PC-3 (cell line): Measurements from ENCODE around the gene ACR. TPM values are rescaled to one million over a fixed set of nuclear protein-coding genes. Genes with fewer than 3 reads are reported as not detected.

Experiments
- ATAC-seq: fragments of 200-7000 bp; cut with Tn5 transposase; 2 replicates; pipeline ENCODE4 v1.9.1; 2020; ENCODE audit warnings: mild to moderate bottlenecking, moderate library complexity
- BruUV-seq: library from RNA; stranded (reverse); fragments of 400-500 nt; replicated peaks from 2 replicates; lab custom pipeline; 2021; lab: Mats Ljungman, UMichigan
- CTCF ChIA-PET: fragments of 300-600 bp; sonication (Branson Sonifier 250); formaldehyde crosslinking; loops from one replicate; lab custom pipeline; 2022; ENCODE audit warnings: antibody characterized with exemption; lab: Charles Lee
- POLR2A ChIA-PET: fragments of 300-600 bp; sonication (Branson Sonifier 250); formaldehyde crosslinking; loops from one replicate; lab custom pipeline; 2022; ENCODE audit warnings: antibody characterized with exemption; ENCODE audit not compliant: unreplicated experiment; lab: Charles Lee
- DNase-seq: peaks from one replicate; pipeline ENCODE4 v3.0.0-alpha.2; 2015
- H2AFZ ChIP-seq: fragments of 300-600 bp; sonication (generic); 2 replicates; pipeline ENCODE4 v1.6.0; 2016; ENCODE audit warnings: antibody characterized with exemption, low read length
- H3F3A ChIP-seq: fragments of 300-600 bp; sonication (generic); one replicate; pipeline ENCODE4 v1.6.0; 2017; ENCODE audit warnings: antibody characterized with exemption, low read length, control low read depth, mild to moderate bottlenecking; ENCODE audit not compliant: unreplicated experiment
- H3K27ac ChIP-seq: fragments of 300-600 bp; sonication (generic); 2 replicates; pipeline ENCODE4 v1.5.1; 2016; ENCODE audit warnings: mild to moderate bottlenecking, low read length
- H3K27me3 ChIP-seq: fragments of 300-600 bp; sonication (generic); 2 replicates; pipeline ENCODE4 v1.6.1; 2016; ENCODE audit warnings: low read length, mixed read lengths
- H3K36me3 ChIP-seq: fragments of 300-600 bp; sonication (generic); 2 replicates; pipeline ENCODE4 v1.6.1; 2016; ENCODE audit warnings: low read depth, mixed run types, low read length, mixed read lengths
- H3K4me1 ChIP-seq: fragments of 300-600 bp; sonication (generic); 2 replicates; pipeline ENCODE4 v1.5.1; 2016; ENCODE audit warnings: low read length; ENCODE audit not compliant: insufficient read depth
- H3K4me2 ChIP-seq: fragments of 300-600 bp; sonication (generic); 2 replicates; pipeline ENCODE4 v1.6.0; 2016; ENCODE audit warnings: low read length
- H3K4me3 ChIP-seq: fragments of 300-600 bp; sonication (generic); 2 replicates; pipeline ENCODE4 v1.5.1; 2016; ENCODE audit warnings: mild to moderate bottlenecking, low read length, mixed read lengths
- H3K79me2 ChIP-seq: fragments of 300-600 bp; sonication (generic); 2 replicates; pipeline ENCODE4 v1.6.1; 2017; ENCODE audit warnings: low read length, mixed read lengths
- H3K9ac ChIP-seq: fragments of 300-600 bp; sonication (generic); 2 replicates; pipeline ENCODE4 v1.6.0; 2016; ENCODE audit warnings: mild to moderate bottlenecking, low read length
- H3K9me2 ChIP-seq: fragments of 300-600 bp; sonication (generic); replicated peaks from 2 replicates; pipeline ENCODE4 v1.6.1; 2016; ENCODE audit warnings: mixed run types, low read length, mixed read lengths
- H3K9me3 ChIP-seq: fragments of 300-600 bp; sonication (generic); 2 replicates; pipeline ENCODE4 v1.6.1; 2016; ENCODE audit warnings: low read length, mixed read lengths
- H4K20me1 ChIP-seq: fragments of 300-600 bp; sonication (generic); 2 replicates; pipeline ENCODE4 v1.6.1; 2016; ENCODE audit warnings: low read length, mixed read lengths
- CTCF ChIP-seq: fragments of 300-600 bp; sonication (generic); conservative IDR thresholded peaks from 2 replicates; pipeline ENCODE4 v1.5.1; 2017; ENCODE audit warnings: antibody characterized with exemption, low read depth, mild to moderate bottlenecking, low read length
- EZH2 ChIP-seq: fragments of 300-600 bp; sonication (generic); IDR thresholded peaks from one replicate; pipeline ENCODE4 v1.6.1; 2017; ENCODE audit warnings: antibody characterized with exemption, mild to moderate bottlenecking, low read length; ENCODE audit not compliant: unreplicated experiment
- EZH2phosphoT487 ChIP-seq: fragments of 300-600 bp; sonication (generic); IDR thresholded peaks from 2 replicates; pipeline ENCODE4 v1.6.1; 2018; ENCODE audit warnings: mild to moderate bottlenecking, antibody characterized with exemption, low read length, borderline replicate concordance
- intact Hi-C: fragments of 100-400 bp; cut with micrococcal nuclease; formaldehyde crosslinking; loops from 2 replicates; pipeline ENCODE4 v1.9.0; 2023
- total RNA-seq: library from RNA; depleted of rRNA; stranded (reverse); fragments of >200 nt; gene quantifications from 2 replicates; pipeline ENCODE4 v1.2.3, GENCODE V29; 2014

ACR gene
- total RNA-seq, 1 experiment from 2014 or later = not detected

GRCh38 chr22:50696799-50697561 is 41.0 kb upstream of the ACR start:
- ATAC-seq (peak; percentile 74), DNase-seq (peak; percentile 8)
- Histone ChIP-seq H4K20me1 (no peaks in the 10 kb centered on the region), H3K36me3 (no peaks in the 10 kb centered on the region), H2AFZ (no peak overlapping the region), H3K9me2 (no peaks in the 10 kb centered on the region), H3K27ac (no peak overlapping the region), H3K9ac (no peak overlapping the region), H3F3A (no peaks in the 10 kb centered on the region), H3K4me2 (peak overlapping the region; percentile 53), H3K9me3 (no peaks in the 10 kb centered on the region), H3K4me3 (peak overlapping the region; percentile 32; the same call in 1 of the 2 replicates), H3K4me1 (no peaks in the 10 kb centered on the region; the same call in 1 of the 2 replicates), H3K27me3 (no peaks in the 10 kb centered on the region), H3K79me2 (no peaks in the 10 kb centered on the region)
- TF ChIP-seq EZH2phosphoT487 = no peak
- no peak for TF ChIP-seq EZH2
- TF ChIP-seq CTCF = no peak
- BruUV-seq = no TSS peak
- ChIA-PET POLR2A (no interaction called here), CTCF (no interaction called here)
- intact Hi-C loops = no loop called here

GRCh38 chr22:50697667-50698506 is 40.1 kb upstream of the ACR start:
- intact Hi-C loops = no loop called here
- DNase-seq = no peak
- Histone ChIP-seq H3K9me3 (no peaks in the 10 kb centered on the region), H3K4me3 (peak overlapping the region; percentile 62), H3K36me3 (no peaks in the 10 kb centered on the region), H2AFZ (no peak overlapping the region), H3K4me2 (peak overlapping the region; percentile 83), H3K9me2 (no peaks in the 10 kb centered on the region), H4K20me1 (no peaks in the 10 kb centered on the region), H3K79me2 (no peaks in the 10 kb centered on the region), H3K27ac (no peak overlapping the region), H3K4me1 (no peaks in the 10 kb centered on the region; the same call in 1 of the 2 replicates), H3F3A (no peaks in the 10 kb centered on the region), H3K9ac (no peak overlapping the region), H3K27me3 (no peaks in the 10 kb centered on the region)
- TF ChIP-seq EZH2phosphoT487 = no peak
- no peak for TF ChIP-seq EZH2
- no peak for TF ChIP-seq CTCF
- CTCF ChIA-PET = no interaction called here
- ATAC-seq = no peak
- BruUV-seq = no TSS peak
- POLR2A ChIA-PET = no interaction called here

- ChIA-PET CTCF (no interaction called here), POLR2A (no interaction called here)
- Histone ChIP-seq H3K9ac (no peak overlapping the region), H3K4me1 (no peaks in the 10 kb centered on the region; the same call in 1 of the 2 replicates), H3K4me3 (no peak overlapping the region), H3K27ac (no peak overlapping the region), H3K36me3 (no peaks in the 10 kb centered on the region), H3F3A (no peaks in the 10 kb centered on the region), H3K9me3 (no peaks in the 10 kb centered on the region), H3K9me2 (no peaks in the 10 kb centered on the region), H4K20me1 (no peaks in the 10 kb centered on the region), H3K27me3 (no peaks in the 10 kb centered on the region), H2AFZ (no peak overlapping the region), H3K79me2 (no peaks in the 10 kb centered on the region), H3K4me2 (no peak overlapping the region)
- TF ChIP-seq CTCF (no peak), EZH2 (no peak), EZH2phosphoT487 (no peak)
- DNase-seq (no peak), ATAC-seq (no peak)
- intact Hi-C loops = no loop called here
- no TSS peak for BruUV-seq
Measured at GRCh38 chr22:50698546-50698945, 39.5 kb upstream of the ACR start.
